ENCODE measurements around the gene IL11RA. TPM values are rescaled to one million over a fixed set of nuclear protein-coding genes. Genes with fewer than 3 reads are reported as not detected.

IL11RA gene
- total RNA-seq, 2 experiments from 2014 or later, result 16.7 to 20.1 TPM

DNA sequence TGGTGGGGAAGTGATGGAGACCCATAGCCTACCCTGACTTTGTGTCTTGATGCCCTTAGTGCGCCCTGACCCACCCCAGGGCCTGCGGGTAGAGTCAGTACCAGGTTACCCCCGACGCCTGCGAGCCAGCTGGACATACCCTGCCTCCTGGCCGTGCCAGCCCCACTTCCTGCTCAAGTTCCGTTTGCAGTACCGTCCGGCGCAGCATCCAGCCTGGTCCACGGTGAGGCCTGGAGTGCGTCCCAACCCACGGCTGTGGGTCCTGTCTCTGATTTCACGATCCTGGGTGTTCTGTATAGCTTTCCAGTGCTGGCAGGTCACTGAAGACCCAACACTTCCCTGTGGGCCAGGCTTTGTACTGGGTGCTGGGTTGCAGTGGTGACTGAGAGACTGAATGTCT, 6.5 kb downstream of the IL11RA start:
- POLR2A ChIA-PET, result no interaction called here
- intact Hi-C loops (cut with micrococcal nuclease; ENCODE audit: unreplicated experiment), result no loop called here
- no peaks in the 10 kb centered on the region for H4K20me1 ChIP-seq (ENCODE audit: insufficient read depth, low read length)
- H3K4me2 ChIP-seq (ENCODE audit: low read length), result no peak overlapping the region
- no peaks in the 10 kb centered on the region for H3K36me3 ChIP-seq (ENCODE audit: insufficient read depth, low read length)
- TF ChIP-seq CTCF (conservative IDR thresholded peaks at IDR 0.05; ENCODE audit: low read length) (no peak), EZH2phosphoT487 (IDR thresholded peaks at IDR 0.05; ENCODE audit: borderline replicate concordance, low read depth, low read length) (no peak)
- H3K4me1 ChIP-seq (ENCODE audit: insufficient read depth, low read length, poor library complexity, severe bottlenecking), result no peaks in the 10 kb centered on the region
- BruUV-seq (replicated peaks), result no TSS peak
- no peak overlapping the region for H3K4me3 ChIP-seq (ENCODE audit: low read depth, low read length, poor library complexity, severe bottlenecking)
- H3K27ac ChIP-seq (ENCODE audit: low read depth, low read length, poor library complexity, severe bottlenecking), result no peak overlapping the region
- H3K9me2 ChIP-seq (ENCODE audit: insufficient read depth, low read length), result no peaks in the 10 kb centered on the region
- no peaks in the 10 kb centered on the region for H3K79me2 ChIP-seq (ENCODE audit: insufficient read depth, low read depth, low read length)
- CTCF ChIA-PET (ENCODE audit: unreplicated experiment), result no interaction called here
- no peaks in the 10 kb centered on the region for H3K9me3 ChIP-seq (ENCODE audit: low read length)
- DNase-seq (ENCODE audit: low spot score), result no peak
- no peak overlapping the region for H2AFZ ChIP-seq (ENCODE audit: low read length)

DNA sequence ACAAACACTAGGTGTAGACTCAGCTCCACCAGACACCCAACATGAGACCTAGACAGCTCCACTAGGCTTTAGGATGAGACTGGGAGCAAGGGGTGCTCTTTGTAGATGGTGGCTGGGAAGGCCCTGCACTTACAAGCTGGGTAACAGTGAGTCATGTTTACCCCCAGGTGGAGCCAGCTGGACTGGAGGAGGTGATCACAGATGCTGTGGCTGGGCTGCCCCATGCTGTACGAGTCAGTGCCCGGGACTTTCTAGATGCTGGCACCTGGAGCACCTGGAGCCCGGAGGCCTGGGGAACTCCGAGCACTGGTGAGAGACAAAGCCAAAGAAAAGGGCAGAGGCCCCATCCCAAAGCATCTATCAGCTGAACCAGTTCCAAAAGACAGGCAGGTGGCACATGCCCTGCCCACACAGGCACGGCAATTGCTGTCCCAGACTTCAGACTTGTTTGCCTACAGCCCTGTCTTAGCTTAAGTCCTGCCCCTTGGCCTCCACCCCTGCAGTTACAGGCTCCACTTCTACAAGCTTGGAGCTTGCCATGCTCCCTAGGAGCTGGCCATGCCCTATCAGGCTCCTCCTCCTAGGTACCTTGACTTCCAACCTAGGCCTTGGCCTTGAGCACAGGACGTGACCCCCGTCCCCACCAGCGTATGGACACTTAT, 7.7 kb downstream of the IL11RA start:
- no peak overlapping the region for H3K27ac ChIP-seq (ENCODE audit: low read depth, low read length, poor library complexity, severe bottlenecking)
- H2AFZ ChIP-seq (ENCODE audit: low read length), result no peak overlapping the region
- DNase-seq (ENCODE audit: low spot score), result peak; percentile 10
- H3K79me2 ChIP-seq (ENCODE audit: insufficient read depth, low read depth, low read length), result no peaks in the 10 kb centered on the region
- H3K4me1 ChIP-seq (ENCODE audit: insufficient read depth, low read length, poor library complexity, severe bottlenecking), result peaks cover 4% of the 10 kb centered on the region
- no peaks in the 10 kb centered on the region for H4K20me1 ChIP-seq (ENCODE audit: insufficient read depth, low read length)
- no peak overlapping the region for H3K4me2 ChIP-seq (ENCODE audit: low read length)
- no peaks in the 10 kb centered on the region for H3K9me2 ChIP-seq (ENCODE audit: insufficient read depth, low read length)
- TF ChIP-seq EZH2phosphoT487 (IDR thresholded peaks at IDR 0.05; ENCODE audit: borderline replicate concordance, low read depth, low read length) (no peak), CTCF (conservative IDR thresholded peaks at IDR 0.05; ENCODE audit: low read length) (no peak)
- no peaks in the 10 kb centered on the region for H3K9me3 ChIP-seq (ENCODE audit: low read length)
- BruUV-seq (replicated peaks), result no TSS peak
- POLR2A ChIA-PET, result interaction anchor here (1.1 kb wide), 1 partner anchor 22 kb away, joined by 4 read pairs; the partner anchor contains the start of gene SIGMAR1
- no peaks in the 10 kb centered on the region for H3K36me3 ChIP-seq (ENCODE audit: insufficient read depth, low read length)
- intact Hi-C loops (cut with micrococcal nuclease; ENCODE audit: unreplicated experiment), result no loop called here
- CTCF ChIA-PET (ENCODE audit: unreplicated experiment), result interaction anchor here (3.3 kb wide), 1 partner anchor 13 kb away, joined by 13 read pairs; the partner anchor contains the start of gene GALT
- H3K4me3 ChIP-seq (ENCODE audit: low read depth, low read length, poor library complexity, severe bottlenecking), result no peak overlapping the region

DNA sequence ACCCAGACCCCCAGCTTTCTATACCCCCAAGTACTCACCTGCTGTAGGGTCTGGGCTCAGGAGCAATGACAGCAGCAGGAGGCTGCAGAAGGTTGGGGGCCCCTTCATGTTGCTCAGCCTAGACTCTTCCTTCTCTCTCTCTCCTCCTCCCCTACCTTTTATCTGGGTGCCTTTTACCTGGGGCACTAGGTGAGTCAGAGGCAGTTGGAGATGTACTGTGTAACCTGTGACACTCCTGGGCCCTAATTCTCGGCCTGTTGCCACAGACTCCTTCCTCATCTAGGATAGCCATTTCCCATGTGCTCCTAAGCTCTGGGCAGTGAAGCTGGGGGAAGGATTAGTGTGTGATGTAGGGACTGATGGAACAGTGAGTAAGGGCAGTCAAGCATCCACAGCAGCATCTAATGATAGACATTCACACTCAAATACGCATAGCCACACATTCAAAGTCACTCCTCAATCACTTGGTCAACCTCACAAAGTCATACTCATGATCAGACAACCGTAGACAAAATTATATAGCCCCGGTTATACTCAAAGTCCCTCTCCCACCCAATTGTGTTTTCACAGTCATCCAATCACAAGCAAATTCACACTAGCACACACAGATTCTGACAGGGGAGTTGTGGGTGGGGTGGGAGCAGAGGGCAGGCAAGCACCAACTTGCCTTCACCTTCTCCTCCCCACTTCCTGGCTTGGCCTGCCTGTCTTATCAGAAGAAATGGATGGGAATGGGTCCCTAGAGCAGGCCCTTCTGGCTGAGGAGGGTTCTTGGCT, 10.7 kb downstream of the IL11RA start, which contains the start of gene CCL27:
CCL27 (minus strand) TSS at position 132 of the 777 bp plus-strand sequence; CDS start at position 108, 24 bp downstream.
- no TSS peak for BruUV-seq (replicated peaks)
- H3K4me3 ChIP-seq (ENCODE audit: low read depth, low read length, poor library complexity, severe bottlenecking), result no peak within 1 kb of the TSS
- intact Hi-C loops (cut with micrococcal nuclease; ENCODE audit: unreplicated experiment), result no loop called here
- no peak within 1 kb of the TSS for H3K4me2 ChIP-seq (ENCODE audit: low read length)
- H3K9me3 ChIP-seq (ENCODE audit: low read length), result no peaks in the 10 kb centered on the region
- no peaks in the 10 kb centered on the region for H4K20me1 ChIP-seq (ENCODE audit: insufficient read depth, low read length)
- peaks cover 13% of the 10 kb centered on the region for H3K4me1 ChIP-seq (ENCODE audit: insufficient read depth, low read length, poor library complexity, severe bottlenecking)
- H3K79me2 ChIP-seq (ENCODE audit: insufficient read depth, low read depth, low read length), result no peaks in the 10 kb centered on the region
- ChIA-PET CTCF (ENCODE audit: unreplicated experiment) (interaction anchor here (0.5 to 3.3 kb wide), 2 partner anchors 16 to 127 kb away, joined by 4 to 13 read pairs; partner anchors contain the start of gene GALT), POLR2A (no interaction called here)
- H3K36me3 ChIP-seq (ENCODE audit: insufficient read depth, low read length), result no peaks in the 10 kb centered on the region
- TF ChIP-seq CTCF (conservative IDR thresholded peaks at IDR 0.05; ENCODE audit: low read length) (no peak), EZH2phosphoT487 (IDR thresholded peaks at IDR 0.05; ENCODE audit: borderline replicate concordance, low read depth, low read length) (no peak)
- no peak for DNase-seq (ENCODE audit: low spot score)
- H3K9me2 ChIP-seq (ENCODE audit: insufficient read depth, low read length), result no peaks in the 10 kb centered on the region
- H2AFZ ChIP-seq (ENCODE audit: low read length), result no peak within 1 kb of the TSS
- no peak within 1 kb of the TSS for H3K27ac ChIP-seq (ENCODE audit: low read depth, low read length, poor library complexity, severe bottlenecking)

All from OCI-LY7 (cell line).